ENCODE measurements around the gene ZFP82. TPM values are rescaled to one million over a fixed set of nuclear protein-coding genes. Genes with fewer than 3 reads are reported as not detected.

Gene ZFP82
- total RNA-seq, 4 donors from 2014 or later = 4.1 to 9.4 (median 5.6) TPM

DNA sequence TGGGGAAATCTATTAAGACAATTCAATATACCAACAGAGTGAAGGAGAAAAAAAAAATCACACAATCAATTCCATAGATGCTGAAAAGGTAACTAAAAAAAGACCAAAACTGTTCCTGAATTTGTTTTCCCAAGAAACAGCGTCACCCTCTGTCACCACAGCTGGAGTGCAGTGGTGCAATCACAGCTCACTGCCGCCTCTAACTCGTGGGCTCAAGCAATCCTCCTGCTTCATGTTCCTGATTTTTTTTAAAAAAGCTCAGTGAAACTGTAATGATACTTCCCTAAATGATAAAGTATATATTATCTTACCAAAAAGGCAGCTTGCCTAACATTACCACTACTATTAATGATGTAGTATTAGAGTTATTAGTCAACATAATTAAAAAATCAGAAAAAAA is 19.9 kb downstream of the ZFP82 start:
- peaks cover 3 to 100% (median 25%) of the 10 kb centered on the region in 3 donors for H3K36me3 ChIP-seq
- TF ChIP-seq CTCF (IDR thresholded peaks at IDR 0.05) (no peak), EP300 (IDR thresholded peaks at IDR 0.05) (no peak), POLR2A (IDR thresholded peaks at IDR 0.05) (no peak)
- H3K27ac ChIP-seq = no peak overlapping the region
- DNase-seq (ENCODE audit: low spot score in 2 of 2) = no peak
- H3K27me3 ChIP-seq = no peaks in the 10 kb centered on the region
- no peak overlapping the region for H3K4me3 ChIP-seq
- H3K9me3 ChIP-seq = peaks cover 0 to 96% (median 35%) of the 10 kb centered on the region in 4 donors
- no peaks in the 10 kb centered on the region for H3K4me1 ChIP-seq
- 91 to 98% methylated on average over 3 of the region's 3 CpGs for WGBS, 2 donors

GRCh38 chr19:36392916-36393673 is 25.3 kb downstream of the ZFP82 start:
- Histone ChIP-seq H3K27ac (no peak overlapping the region), H3K4me1 (no peaks in the 10 kb centered on the region), H3K9me3 (peaks cover 0 to 100% (median 52%) of the 10 kb centered on the region in 4 donors), H3K36me3 (peaks cover 0 to 74% (median 25%) of the 10 kb centered on the region in 3 donors), H3K4me3 (no peak overlapping the region), H3K27me3 (no peaks in the 10 kb centered on the region)
- no peak for DNase-seq (ENCODE audit: low spot score in 2 of 2)
- WGBS, 2 donors = 98 to 99% methylated on average over 11 of the region's 11 CpGs
- no peak for TF ChIP-seq CTCF (IDR thresholded peaks at IDR 0.05)
- TF ChIP-seq EP300 (IDR thresholded peaks at IDR 0.05) = no peak
- no peak for TF ChIP-seq POLR2A (IDR thresholded peaks at IDR 0.05)

DNA sequence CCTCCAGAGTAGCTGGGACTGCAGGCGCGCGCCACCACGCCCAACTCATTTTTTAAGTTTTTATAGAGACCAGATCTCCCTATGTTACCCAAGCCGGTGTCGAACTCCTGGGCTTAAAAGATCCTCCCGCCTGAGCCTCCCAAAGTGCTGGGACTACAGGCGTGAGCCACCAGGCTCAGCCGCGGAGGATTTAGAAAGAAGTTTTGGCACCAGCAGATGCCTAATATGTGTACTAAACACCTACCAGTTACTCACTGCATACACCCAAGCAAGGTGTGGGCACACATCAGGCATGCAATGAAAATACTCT is 39.0 kb downstream of the ZFP82 start:
- peaks cover 0 to 5% (median 0%) of the 10 kb centered on the region in 3 donors for H3K36me3 ChIP-seq
- peak overlapping the region; percentile 61 to 80 (median 73) for H3K4me3 ChIP-seq
- DNase-seq (ENCODE audit: low spot score in 2 of 2) = no peak
- H3K4me1 ChIP-seq = peaks cover 0 to 21% (median 9%) of the 10 kb centered on the region in 4 donors
- 65 to 71% methylated on average over 10 of the region's 10 CpGs for WGBS, 2 donors
- H3K27me3 ChIP-seq = no peaks in the 10 kb centered on the region
- peaks cover 0 to 29% (median 0%) of the 10 kb centered on the region in 4 donors for H3K9me3 ChIP-seq
- no peak for TF ChIP-seq EP300 (IDR thresholded peaks at IDR 0.05)
- no peak for TF ChIP-seq POLR2A (IDR thresholded peaks at IDR 0.05)
- TF ChIP-seq CTCF (IDR thresholded peaks at IDR 0.05) = no peak
- H3K27ac ChIP-seq = peak overlapping the region in 3 of 4 donors; percentile 76 to 87 (median 78)

DNA sequence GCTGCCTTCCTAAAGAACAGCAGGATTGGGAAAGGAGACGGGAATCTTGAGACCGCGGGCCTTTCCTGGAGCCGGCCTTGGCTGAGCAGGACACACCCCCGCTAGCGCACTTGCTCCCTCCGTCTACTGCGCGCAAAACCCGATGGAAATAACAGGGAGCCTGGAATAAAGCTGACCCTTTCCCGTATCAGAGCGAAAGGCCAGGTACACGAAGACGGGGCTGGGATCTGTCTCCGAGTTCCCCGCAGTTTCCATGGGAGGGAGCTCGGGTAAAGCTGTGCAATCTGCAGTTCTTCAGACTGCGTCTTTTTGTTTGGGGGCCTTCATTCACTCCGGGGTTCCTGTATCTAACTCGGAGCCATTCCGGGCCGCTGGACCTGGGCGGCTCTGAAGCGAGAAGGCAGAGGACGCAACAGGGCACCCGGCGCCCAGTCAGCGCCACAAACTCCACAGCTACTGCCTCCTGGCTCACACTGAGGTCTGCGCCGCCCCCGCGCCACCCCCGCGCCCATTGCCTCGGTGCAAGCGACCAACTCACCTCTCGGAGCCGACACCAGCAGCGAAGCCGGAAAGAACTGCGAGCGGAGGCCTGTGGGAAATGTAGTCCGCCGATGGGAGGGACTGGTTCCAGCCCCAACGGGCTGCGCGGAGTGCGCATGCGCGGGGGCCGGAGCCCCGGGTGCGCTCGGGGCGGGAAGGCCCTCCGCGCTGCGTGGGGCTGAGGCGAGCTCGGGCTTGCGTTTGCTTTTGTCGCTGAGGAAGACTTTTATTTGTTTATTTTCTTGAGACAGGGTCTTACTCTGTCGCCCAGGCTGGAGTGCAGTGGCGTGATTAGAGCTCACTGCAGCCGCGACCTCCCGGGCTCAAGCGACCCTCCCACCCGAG is 39.6 kb downstream of the ZFP82 start, which contains the start of gene ZFP14:
TSS of gene ZFP14 (minus strand) at position 577 of the 885 bp plus-strand sequence. CDS start 11,309 bp downstream, outside the sequence.
- peaks cover 0 to 11% (median 0%) of the 10 kb centered on the region in 3 donors for H3K36me3 ChIP-seq
- H3K27me3 ChIP-seq = no peaks in the 10 kb centered on the region
- peaks cover 0 to 24% (median 0%) of the 10 kb centered on the region in 4 donors for H3K9me3 ChIP-seq
- H3K27ac ChIP-seq = peak within 1 kb of the TSS; percentile 76 to 87 (median 78)
- 6% methylated on average over 36 to 69 of the region's 69 CpGs for WGBS, 2 donors
- peaks cover 0 to 21% (median 9%) of the 10 kb centered on the region in 4 donors for H3K4me1 ChIP-seq
- peak within 1 kb of the TSS; percentile 61 to 80 (median 73) for H3K4me3 ChIP-seq
- TF ChIP-seq CTCF (IDR thresholded peaks at IDR 0.05) = peak in 3 of 5 experiments; percentile 5 to 36 (median 13)
- peak in 1 of 2 donors; percentile 70 for TF ChIP-seq POLR2A (IDR thresholded peaks at IDR 0.05)
- TF ChIP-seq EP300 (IDR thresholded peaks at IDR 0.05) = peak; percentile 31 to 88
- DNase-seq (ENCODE audit: low spot score in 2 of 2) = peak; percentile 64 to 83

All from tibial nerve (tissue), 4 donors.